Tibial nerve (tissue), 4 donors: Measurements from ENCODE around the gene SLIT2.

Source experiments
- CTCF ChIP-seq, 5 experiments: fragments of 200-600 bp in 3 of 5; fragments of 450-650 bp in 2 of 5; sonication (generic) in 3 of 5; IDR thresholded peaks; one replicate each; pipeline ENCODE4 v1.5.1; 2016 to 2019; ENCODE audit warnings: antibody characterized with exemption in 5 of 5, mild to moderate bottlenecking in 3 of 5, moderate library complexity in 2 of 5
- EP300 ChIP-seq, 2 donors: sonication (generic); formaldehyde crosslinking; IDR thresholded peaks; one replicate each; pipeline ENCODE4 v1.6.1; 2017; ENCODE audit warnings: antibody characterized with exemption in 2 of 2, mild to moderate bottlenecking in 1 of 2

- TF ChIP-seq CTCF (IDR thresholded peaks at IDR 0.05) (no peak), EP300 (IDR thresholded peaks at IDR 0.05) (no peak)
These were observed 47.3 kb downstream of the SLIT2 start for GRCh38 chr4:20298986-20299385.
